HL-60 (cell line): ENCODE results near the gene DLX3.

Experiments
- GABPA ChIP-seq: IDR thresholded peaks from 2 replicates; pipeline ENCODE4 v1.6.1; 2012; ENCODE audit warnings: low read depth
- TF ChIP-seq, protein P1 (sequence below): IDR thresholded peaks from one replicate; pipeline ENCODE4 v1.5.1; 2011; ENCODE audit warnings: low read length, control low read depth, inconsistent platforms; ENCODE audit not compliant: insufficient read depth

DNA sequence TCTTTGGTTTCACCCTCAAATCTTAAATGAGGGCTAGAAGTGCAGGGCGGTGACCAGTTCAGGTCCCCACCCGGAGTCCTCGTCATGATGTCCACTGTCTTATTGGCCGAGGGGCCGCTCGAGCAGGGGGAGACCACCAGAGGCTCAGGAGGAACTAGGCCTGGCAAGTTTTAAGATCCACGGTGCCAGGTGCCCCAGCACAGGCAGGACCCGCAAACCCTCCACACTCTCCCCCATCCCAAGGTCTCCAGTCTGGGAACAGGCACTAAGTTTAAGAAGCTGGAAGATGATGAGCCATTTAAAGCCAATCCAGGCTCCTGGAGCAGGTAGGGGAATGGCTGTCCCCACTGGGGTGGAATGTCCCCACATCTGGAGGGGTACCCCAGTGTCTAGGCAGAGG is 4.1 kb downstream of the DLX3 start:
- TF ChIP-seq, protein P1, sequence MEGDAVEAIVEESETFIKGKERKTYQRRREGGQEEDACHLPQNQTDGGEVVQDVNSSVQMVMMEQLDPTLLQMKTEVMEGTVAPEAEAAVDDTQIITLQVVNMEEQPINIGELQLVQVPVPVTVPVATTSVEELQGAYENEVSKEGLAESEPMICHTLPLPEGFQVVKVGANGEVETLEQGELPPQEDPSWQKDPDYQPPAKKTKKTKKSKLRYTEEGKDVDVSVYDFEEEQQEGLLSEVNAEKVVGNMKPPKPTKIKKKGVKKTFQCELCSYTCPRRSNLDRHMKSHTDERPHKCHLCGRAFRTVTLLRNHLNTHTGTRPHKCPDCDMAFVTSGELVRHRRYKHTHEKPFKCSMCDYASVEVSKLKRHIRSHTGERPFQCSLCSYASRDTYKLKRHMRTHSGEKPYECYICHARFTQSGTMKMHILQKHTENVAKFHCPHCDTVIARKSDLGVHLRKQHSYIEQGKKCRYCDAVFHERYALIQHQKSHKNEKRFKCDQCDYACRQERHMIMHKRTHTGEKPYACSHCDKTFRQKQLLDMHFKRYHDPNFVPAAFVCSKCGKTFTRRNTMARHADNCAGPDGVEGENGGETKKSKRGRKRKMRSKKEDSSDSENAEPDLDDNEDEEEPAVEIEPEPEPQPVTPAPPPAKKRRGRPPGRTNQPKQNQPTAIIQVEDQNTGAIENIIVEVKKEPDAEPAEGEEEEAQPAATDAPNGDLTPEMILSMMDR, result no peak
- no peak for TF ChIP-seq GABPA
